ENCODE results near the gene ACER3. TPM values are rescaled to one million over a fixed set of nuclear protein-coding genes. Genes with fewer than 3 reads are reported as not detected.

ACER3 gene
- total RNA-seq, 1 donor from 2014 or later, result 25.7 TPM

DNA sequence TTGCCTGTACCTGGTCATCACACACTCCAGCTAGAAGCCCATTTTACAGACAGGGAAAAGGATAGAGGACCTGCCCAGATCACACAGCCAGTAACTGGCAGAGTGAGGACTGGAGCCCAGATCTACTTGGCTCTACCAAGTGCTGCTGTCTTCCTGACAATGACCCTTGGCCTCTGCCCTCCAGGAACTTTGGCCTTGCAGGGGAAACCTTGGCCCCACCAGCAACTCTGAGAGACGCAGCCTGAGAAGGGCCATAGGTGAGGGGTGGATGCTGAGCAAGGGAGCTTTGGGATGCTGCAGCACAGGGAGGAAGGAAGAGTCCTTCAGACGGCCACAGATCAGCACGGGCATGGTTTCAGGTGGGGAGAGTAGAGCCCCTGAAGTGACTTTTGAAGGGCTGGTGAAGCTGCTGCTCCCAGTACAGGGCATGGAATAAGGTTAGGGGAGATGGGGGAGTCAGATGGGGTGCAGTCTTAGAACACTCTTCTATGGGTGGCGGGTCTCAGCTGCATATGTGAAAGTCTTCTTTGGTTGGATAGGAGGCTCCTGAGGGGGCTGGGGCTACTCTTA, 204.0 kb downstream of the ACER3 start:
- Mint-ChIP-seq H3K27ac (ENCODE audit: unreplicated experiment) (no peak overlapping the region), H3K4me1 (ENCODE audit: low read depth, unreplicated experiment) (peaks cover 17% of the 10 kb centered on the region), H3K9me3 (ENCODE audit: unreplicated experiment) (peaks cover 10% of the 10 kb centered on the region), H3K36me3 (ENCODE audit: unreplicated experiment) (peaks cover 6% of the 10 kb centered on the region), H3K27me3 (ENCODE audit: unreplicated experiment) (peaks cover 9% of the 10 kb centered on the region), H3K4me3 (ENCODE audit: unreplicated experiment) (no peak overlapping the region)
- TF ChIP-seq, protein P1, sequence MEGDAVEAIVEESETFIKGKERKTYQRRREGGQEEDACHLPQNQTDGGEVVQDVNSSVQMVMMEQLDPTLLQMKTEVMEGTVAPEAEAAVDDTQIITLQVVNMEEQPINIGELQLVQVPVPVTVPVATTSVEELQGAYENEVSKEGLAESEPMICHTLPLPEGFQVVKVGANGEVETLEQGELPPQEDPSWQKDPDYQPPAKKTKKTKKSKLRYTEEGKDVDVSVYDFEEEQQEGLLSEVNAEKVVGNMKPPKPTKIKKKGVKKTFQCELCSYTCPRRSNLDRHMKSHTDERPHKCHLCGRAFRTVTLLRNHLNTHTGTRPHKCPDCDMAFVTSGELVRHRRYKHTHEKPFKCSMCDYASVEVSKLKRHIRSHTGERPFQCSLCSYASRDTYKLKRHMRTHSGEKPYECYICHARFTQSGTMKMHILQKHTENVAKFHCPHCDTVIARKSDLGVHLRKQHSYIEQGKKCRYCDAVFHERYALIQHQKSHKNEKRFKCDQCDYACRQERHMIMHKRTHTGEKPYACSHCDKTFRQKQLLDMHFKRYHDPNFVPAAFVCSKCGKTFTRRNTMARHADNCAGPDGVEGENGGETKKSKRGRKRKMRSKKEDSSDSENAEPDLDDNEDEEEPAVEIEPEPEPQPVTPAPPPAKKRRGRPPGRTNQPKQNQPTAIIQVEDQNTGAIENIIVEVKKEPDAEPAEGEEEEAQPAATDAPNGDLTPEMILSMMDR (IDR thresholded peaks at IDR 0.05; ENCODE audit: partially characterized antibody, unreplicated experiment), result no peak
- no peak for DNase-seq

DNA sequence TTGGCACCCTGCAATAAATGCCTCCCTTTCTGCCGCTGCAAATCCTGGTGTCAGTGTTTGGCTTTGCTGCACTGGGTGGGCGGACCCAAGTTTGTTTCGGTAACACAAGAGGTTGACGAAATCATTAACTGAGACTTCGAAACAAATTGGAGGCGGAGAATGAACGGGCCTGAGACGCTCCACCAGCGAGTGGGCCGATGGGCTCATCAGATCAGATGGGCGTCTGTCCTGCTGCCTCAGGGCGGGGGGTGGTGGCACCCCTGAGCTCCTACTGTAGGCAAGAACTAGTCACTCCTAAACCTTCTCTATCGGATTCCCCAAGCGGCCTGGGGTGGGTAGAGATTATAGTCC, 205.1 kb downstream of the ACER3 start:
- H3K4me1 Mint-ChIP-seq (ENCODE audit: low read depth, unreplicated experiment), result peaks cover 24% of the 10 kb centered on the region
- peaks cover 2% of the 10 kb centered on the region for H3K36me3 Mint-ChIP-seq (ENCODE audit: unreplicated experiment)
- TF ChIP-seq, protein P1 (IDR thresholded peaks at IDR 0.05; ENCODE audit: partially characterized antibody, unreplicated experiment), result no peak
- H3K27ac Mint-ChIP-seq (ENCODE audit: unreplicated experiment), result peak overlapping the region; percentile 79
- H3K9me3 Mint-ChIP-seq (ENCODE audit: unreplicated experiment), result peaks cover 10% of the 10 kb centered on the region
- no peak for DNase-seq
- H3K4me3 Mint-ChIP-seq (ENCODE audit: unreplicated experiment), result peak overlapping the region; percentile 88
- peaks cover 11% of the 10 kb centered on the region for H3K27me3 Mint-ChIP-seq (ENCODE audit: unreplicated experiment)

DNA sequence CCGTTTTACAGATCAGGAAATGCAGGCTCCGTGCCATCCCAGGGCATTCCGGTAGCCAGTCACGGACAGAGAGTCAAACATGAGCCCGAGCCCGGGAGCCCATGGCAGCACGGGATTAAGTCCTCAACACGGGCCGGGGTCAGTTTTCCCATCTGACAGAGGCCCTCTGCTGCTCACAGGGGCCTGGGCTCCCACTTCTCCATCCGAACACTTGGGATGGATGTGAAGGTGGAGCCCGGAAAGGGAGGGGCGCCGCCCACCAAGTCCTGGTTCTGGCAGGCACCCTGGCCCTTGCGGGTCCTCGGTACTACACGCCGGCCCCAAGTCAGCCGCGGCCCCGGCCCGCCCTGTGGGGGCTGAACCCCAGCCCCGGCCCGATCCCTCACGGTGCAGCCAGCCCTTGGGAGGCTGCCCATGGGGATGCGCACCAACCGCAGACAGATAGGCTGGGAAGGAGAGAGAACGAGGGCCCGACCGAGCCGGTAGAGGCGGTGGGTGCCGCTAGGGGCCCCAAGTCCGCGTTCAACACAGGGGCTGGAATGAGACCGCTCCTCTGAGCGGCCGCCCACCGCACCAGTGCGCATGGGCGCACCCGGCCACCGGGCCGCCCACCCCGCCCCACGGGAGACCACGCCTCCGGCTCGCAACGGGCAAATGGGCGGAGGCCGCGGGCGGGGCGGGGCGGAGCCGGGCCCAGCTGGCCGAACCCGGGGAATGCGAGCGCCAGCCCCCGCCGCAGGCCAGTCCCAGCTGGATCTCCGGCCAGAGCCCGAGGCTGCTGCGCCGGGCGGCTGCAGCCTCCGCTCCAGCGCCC, 205.7 kb downstream of the ACER3 start, which contains the start of gene CAPN5:
CAPN5 (plus strand) TSS at position 743 of the 814 bp plus-strand sequence. CDS start 17,916 bp downstream, outside the sequence.
- Mint-ChIP-seq H3K36me3 (ENCODE audit: unreplicated experiment) (no peaks in the 10 kb centered on the region), H3K4me1 (ENCODE audit: low read depth, unreplicated experiment) (peaks cover 24% of the 10 kb centered on the region), H3K27me3 (ENCODE audit: unreplicated experiment) (peaks cover 11% of the 10 kb centered on the region), H3K4me3 (ENCODE audit: unreplicated experiment) (peak within 1 kb of the TSS; percentile 90), H3K27ac (ENCODE audit: unreplicated experiment) (peak within 1 kb of the TSS; percentile 85), H3K9me3 (ENCODE audit: unreplicated experiment) (peaks cover 10% of the 10 kb centered on the region)
- TF ChIP-seq, protein P1 (IDR thresholded peaks at IDR 0.05; ENCODE audit: partially characterized antibody, unreplicated experiment), result peak; percentile 23
- peak; percentile 98 for DNase-seq

DNA sequence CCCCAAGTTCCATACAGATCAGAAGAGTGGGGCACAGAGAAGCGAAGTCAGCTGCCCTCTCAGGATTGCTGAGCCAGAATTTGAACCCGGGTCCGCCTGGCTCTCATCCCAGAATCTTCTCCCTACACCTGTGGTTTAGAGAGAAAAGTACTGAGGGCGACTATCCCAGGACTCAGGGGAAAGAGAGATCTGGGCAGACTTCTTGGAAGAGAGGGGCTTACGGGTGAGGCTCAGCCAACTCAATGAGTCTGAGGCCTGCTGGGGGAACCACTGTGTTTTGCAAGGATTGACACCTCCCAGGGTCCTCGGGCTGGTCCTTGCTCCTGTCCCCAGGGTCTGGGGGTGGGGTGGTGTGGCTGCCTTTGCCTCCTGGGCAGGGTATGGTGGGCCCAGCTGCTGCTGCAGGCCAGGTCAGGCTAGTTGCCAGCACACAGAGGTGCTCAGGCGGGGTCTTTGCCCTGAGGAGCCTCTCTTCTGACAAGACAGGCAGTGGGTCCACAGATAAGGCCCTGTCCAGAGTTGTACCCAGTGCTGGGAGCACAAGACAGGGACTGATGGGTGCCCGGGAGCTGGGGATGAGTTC, 207.2 kb downstream of the ACER3 start:
- Mint-ChIP-seq H3K27ac (ENCODE audit: unreplicated experiment) (peak overlapping the region; percentile 85), H3K9me3 (ENCODE audit: unreplicated experiment) (peaks cover 10% of the 10 kb centered on the region)
- no peak for DNase-seq

More for the DNA sequence above, 207.2 kb downstream of the ACER3 start:
- Mint-ChIP-seq H3K4me1 (ENCODE audit: low read depth, unreplicated experiment) (peaks cover 32% of the 10 kb centered on the region), H3K36me3 (ENCODE audit: unreplicated experiment) (no peaks in the 10 kb centered on the region), H3K4me3 (ENCODE audit: unreplicated experiment) (peak overlapping the region; percentile 90), H3K27me3 (ENCODE audit: unreplicated experiment) (peaks cover 11% of the 10 kb centered on the region)
- TF ChIP-seq, protein P1 (IDR thresholded peaks at IDR 0.05; ENCODE audit: partially characterized antibody, unreplicated experiment), result no peak

Measured in glutamatergic neuron (in vitro differentiated cells).